C4-2B (cell line): ENCODE results near the gene ITGB5.
A peak's percentile ranks its signal among the peaks of the same experiment; 100 is the strongest.

Experiments used
- H3K27ac ChIP-seq: fragments of 450-650 bp; 2 replicates; pipeline ENCODE4 v1.5.1; 2017
- CTCF ChIP-seq: fragments of 450-650 bp; conservative IDR thresholded peaks from 2 replicates; pipeline ENCODE4 v1.5.1; 2017; ENCODE audit warnings: mild to moderate bottlenecking
- ZFX ChIP-seq: fragments of 450-650 bp; IDR thresholded peaks from 2 replicates; pipeline ENCODE4 v1.6.1; 2017

ITGB5 gene

GRCh38 chr3:124837065-124837464, 50.1 kb downstream of the ITGB5 start:
- peak overlapping the region; percentile 48; the same call in 1 of the 2 replicates for H3K27ac ChIP-seq
- TF ChIP-seq CTCF (no peak), ZFX (no peak)

GRCh38 chr3:124836448-124836847, 50.7 kb downstream of the ITGB5 start:
- H3K27ac ChIP-seq, result peak overlapping the region; percentile 48; the same call in 1 of the 2 replicates
- TF ChIP-seq ZFX (no peak), CTCF (no peak)

- H3K27ac ChIP-seq, result peak overlapping the region; percentile 33
- TF ChIP-seq ZFX (no peak), CTCF (no peak)
These were observed 52.1 kb downstream of the ITGB5 start for GRCh38 chr3:124834723-124835718.

GRCh38 chr3:124833710-124834332, 53.3 kb downstream of the ITGB5 start:
- no peak for TF ChIP-seq ZFX
- no peak for TF ChIP-seq CTCF
- no peak overlapping the region for H3K27ac ChIP-seq

GRCh38 chr3:124832782-124833709, 54.1 kb downstream of the ITGB5 start:
- TF ChIP-seq ZFX (no peak; the same call in 1 of the 2 replicates), CTCF (no peak)
- H3K27ac ChIP-seq, result no peak overlapping the region

- H3K27ac ChIP-seq, result no peak overlapping the region
- TF ChIP-seq ZFX (no peak), CTCF (no peak)
These were observed 55.5 kb downstream of the ITGB5 start for GRCh38 chr3:124831628-124832199.
